SK-N-SH treated with all-trans-retinoic acid at 6 μM for 48 hours (cell line): ENCODE results near the gene ISCA2.

ENCODE experiments used
- ATAC-seq: fragments of 200-7000 bp; cut with Tn5 transposase; 3 replicates; pipeline ENCODE4 v1.9.1; 2020; ENCODE audit warnings: mild to moderate bottlenecking, moderate library complexity
- ARNTL ChIP-seq: fragments of 450-650 bp; formaldehyde crosslinking; IDR thresholded peaks from 2 replicates; pipeline ENCODE4 v1.5.0; 2020; ENCODE audit warnings: low read depth, mild to moderate bottlenecking, moderate library complexity, borderline replicate concordance
- BACH2 ChIP-seq: fragments of 250-450 bp; sonication (Bioruptor Pico); IDR thresholded peaks from 2 replicates; pipeline ENCODE4 v1.9.0; 2021; ENCODE audit warnings: mild to moderate bottlenecking, borderline replicate concordance
- CREB5 ChIP-seq: fragments of 250-450 bp; sonication (Bioruptor Pico); IDR thresholded peaks from 2 replicates; pipeline ENCODE4 v1.5.1; 2020; ENCODE audit warnings: low read depth, mild to moderate bottlenecking, moderate library complexity
- CSDC2 ChIP-seq: fragments of 250-450 bp; sonication (Bioruptor Pico); IDR thresholded peaks from 2 replicates; pipeline ENCODE4 v1.5.0; 2020; ENCODE audit warnings: mild to moderate bottlenecking, moderate library complexity
- CSRNP3 ChIP-seq: fragments of 250-450 bp; sonication (Bioruptor Pico); IDR thresholded peaks from 2 replicates; pipeline ENCODE4 v1.5.1; 2021; ENCODE audit warnings: mild to moderate bottlenecking, moderate library complexity
- GLIS3 ChIP-seq: fragments of 250-450 bp; sonication (Bioruptor Pico); IDR thresholded peaks from 2 replicates; pipeline ENCODE4 v1.5.0; 2020; ENCODE audit warnings: mild to moderate bottlenecking, moderate library complexity
- ISL1 ChIP-seq: fragments of 250-450 bp; sonication (Bioruptor Pico); IDR thresholded peaks from 2 replicates; pipeline ENCODE4 v2.1.2; 2022; ENCODE audit warnings: mild to moderate bottlenecking, moderate library complexity
- OSR1 ChIP-seq: fragments of 250-450 bp; sonication (Bioruptor Pico); IDR thresholded peaks from 2 replicates; pipeline ENCODE4 v1.8.0; 2022; ENCODE audit warnings: moderate library complexity, mild to moderate bottlenecking, inconsistent platforms
- POU6F1 ChIP-seq: fragments of 250-450 bp; sonication (Bioruptor Pico); IDR thresholded peaks from 2 replicates; pipeline ENCODE4 v1.8.0; 2021; ENCODE audit warnings: low read depth, mild to moderate bottlenecking, moderate library complexity, borderline replicate concordance
- PPARA ChIP-seq: fragments of 250-450 bp; sonication (Bioruptor Pico); IDR thresholded peaks from 2 replicates; pipeline ENCODE4 v1.5.0; 2020; ENCODE audit warnings: mild to moderate bottlenecking, borderline replicate concordance
- SNAI2 ChIP-seq: fragments of 250-450 bp; sonication (Bioruptor Pico); IDR thresholded peaks from 2 replicates; pipeline ENCODE4 v1.5.0; 2020; ENCODE audit warnings: mild to moderate bottlenecking, moderate library complexity
- TCF4 ChIP-seq: fragments of 250-450 bp; sonication (Bioruptor Pico); IDR thresholded peaks from 2 replicates; pipeline ENCODE4 v1.8.0; 2021; ENCODE audit warnings: mild to moderate bottlenecking, moderate library complexity, borderline replicate concordance
- TOX ChIP-seq: fragments of 250-450 bp; sonication (Bioruptor Pico); IDR thresholded peaks from 2 replicates; pipeline ENCODE4 v1.8.0; 2021; ENCODE audit warnings: mild to moderate bottlenecking, moderate library complexity, borderline replicate concordance
- TSHZ2 ChIP-seq: fragments of 250-450 bp; sonication (Bioruptor Pico); IDR thresholded peaks from 2 replicates; pipeline ENCODE4 v1.5.0; 2020; ENCODE audit warnings: mild to moderate bottlenecking, moderate library complexity
- ZC3H10 ChIP-seq: fragments of 250-450 bp; sonication (Bioruptor Pico); IDR thresholded peaks from 2 replicates; pipeline ENCODE4 v1.5.1; 2021; ENCODE audit warnings: mild to moderate bottlenecking, moderate library complexity
- ZFP3 ChIP-seq: fragments of 250-450 bp; sonication (Bioruptor Pico); IDR thresholded peaks from 2 replicates; pipeline ENCODE4 v1.5.0; 2020; ENCODE audit warnings: mild to moderate bottlenecking, moderate library complexity
- ZFP30 ChIP-seq: fragments of 450-650 bp; formaldehyde crosslinking; IDR thresholded peaks from 2 replicates; pipeline ENCODE4 v1.5.0; 2022; ENCODE audit warnings: mild to moderate bottlenecking, moderate library complexity
- ZNF565 ChIP-seq: fragments of 450-650 bp; formaldehyde crosslinking; conservative IDR thresholded peaks from 2 replicates; pipeline ENCODE4 v1.5.0; 2020; ENCODE audit warnings: low read depth, mild to moderate bottlenecking, moderate library complexity
- ZNF8 ChIP-seq: fragments of 450-650 bp; formaldehyde crosslinking; IDR thresholded peaks from 2 replicates; pipeline ENCODE4 v1.5.0; 2020; ENCODE audit warnings: mild to moderate bottlenecking, moderate library complexity
- TF ChIP-seq, protein P1 (sequence below): fragments of 250-450 bp; sonication (Bioruptor Pico); IDR thresholded peaks from 2 replicates; pipeline ENCODE4 v1.8.0; 2020; ENCODE audit warnings: mild to moderate bottlenecking, moderate library complexity, borderline replicate concordance

Gene ISCA2

GRCh38 chr14:74482571-74482970 is 11.0 kb upstream of the ISCA2 start:
- TF ChIP-seq, protein P1, sequence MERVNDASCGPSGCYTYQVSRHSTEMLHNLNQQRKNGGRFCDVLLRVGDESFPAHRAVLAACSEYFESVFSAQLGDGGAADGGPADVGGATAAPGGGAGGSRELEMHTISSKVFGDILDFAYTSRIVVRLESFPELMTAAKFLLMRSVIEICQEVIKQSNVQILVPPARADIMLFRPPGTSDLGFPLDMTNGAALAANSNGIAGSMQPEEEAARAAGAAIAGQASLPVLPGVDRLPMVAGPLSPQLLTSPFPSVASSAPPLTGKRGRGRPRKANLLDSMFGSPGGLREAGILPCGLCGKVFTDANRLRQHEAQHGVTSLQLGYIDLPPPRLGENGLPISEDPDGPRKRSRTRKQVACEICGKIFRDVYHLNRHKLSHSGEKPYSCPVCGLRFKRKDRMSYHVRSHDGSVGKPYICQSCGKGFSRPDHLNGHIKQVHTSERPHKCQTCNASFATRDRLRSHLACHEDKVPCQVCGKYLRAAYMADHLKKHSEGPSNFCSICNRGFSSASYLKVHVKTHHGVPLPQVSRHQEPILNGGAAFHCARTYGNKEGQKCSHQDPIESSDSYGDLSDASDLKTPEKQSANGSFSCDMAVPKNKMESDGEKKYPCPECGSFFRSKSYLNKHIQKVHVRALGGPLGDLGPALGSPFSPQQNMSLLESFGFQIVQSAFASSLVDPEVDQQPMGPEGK (CRISPR knock-in tag): no peak
- TF ChIP-seq CSDC2: no peak
- no peak for TF ChIP-seq ZNF8 (CRISPR knock-in tag)
- TF ChIP-seq TCF4: no peak
- TF ChIP-seq ZNF565 (CRISPR knock-in tag): no peak
- no peak for TF ChIP-seq POU6F1 (CRISPR knock-in tag)
- no peak for TF ChIP-seq ZFP30 (CRISPR knock-in tag)
- TF ChIP-seq CSRNP3 (CRISPR knock-in tag): no peak
- no peak for TF ChIP-seq GLIS3 (CRISPR knock-in tag)
- no peak for TF ChIP-seq OSR1
- TF ChIP-seq TSHZ2 (CRISPR knock-in tag): no peak
- no peak for TF ChIP-seq SNAI2 (CRISPR knock-in tag)
- TF ChIP-seq ARNTL (CRISPR knock-in tag): no peak
- no peak for TF ChIP-seq TOX (CRISPR knock-in tag)
- no peak for TF ChIP-seq PPARA (CRISPR knock-in tag)
- TF ChIP-seq CREB5 (CRISPR knock-in tag): no peak
- TF ChIP-seq ZC3H10 (CRISPR knock-in tag): no peak
- TF ChIP-seq BACH2 (CRISPR knock-in tag): no peak

GRCh38 chr14:74483321-74483720 is 10.2 kb upstream of the ISCA2 start:
- ATAC-seq: no peak
- TF ChIP-seq ZFP30 (CRISPR knock-in tag) (no peak), ISL1 (CRISPR knock-in tag) (0 out of 2 replicates have a peak, but pooled peaks have one; percentile 20), ZC3H10 (CRISPR knock-in tag) (no peak), BACH2 (CRISPR knock-in tag) (no peak), ZNF565 (CRISPR knock-in tag) (no peak), TOX (CRISPR knock-in tag) (no peak), ARNTL (CRISPR knock-in tag) (no peak)

More at GRCh38 chr14:74482571-74482970, 11.0 kb upstream of the ISCA2 start:
- ATAC-seq: no peak

- TF ChIP-seq TCF4 (no peak), ZFP3 (CRISPR knock-in tag) (no peak), TSHZ2 (CRISPR knock-in tag) (no peak), ZC3H10 (CRISPR knock-in tag) (no peak), ZNF8 (CRISPR knock-in tag) (no peak), BACH2 (CRISPR knock-in tag) (no peak), ZNF565 (CRISPR knock-in tag) (no peak), ZFP30 (CRISPR knock-in tag) (no peak)
- no peak for ATAC-seq
Observed at GRCh38 chr14:74486164-74486563, 7.4 kb upstream of the ISCA2 start.
